ENCODE data around the gene RAMP3. TPM values are rescaled to one million over a fixed set of nuclear protein-coding genes. Genes with fewer than 3 reads are reported as not detected.
A peak's percentile ranks its signal among the peaks of the same experiment; 100 is the strongest.
"Not testable (repeated sequence)": the region's sequence is repeated elsewhere in the genome, so short reads cannot be mapped to it uniquely, and the experiment has no call there.

Gene RAMP3
- total RNA-seq, 4 donors from 2014 or later = 9.6 to 39.3 (median 33.2) TPM

- ATAC-seq = no peak
- in situ Hi-C loops (cut with MboI; ENCODE audit: low sequenced_read_pairs in 4 of 4) (no loop called here), intact Hi-C loops (cut with DNase I; ENCODE audit: low total_unique reads) (no loop called here)
- TF ChIP-seq CTCF (IDR thresholded peaks at IDR 0.05 in 4 of 5, conservative IDR thresholded peaks at IDR 0.05 in 1 of 5) (no peak), POLR2A (IDR thresholded peaks at IDR 0.05) (no peak)
- Histone ChIP-seq H3K4me1 (peaks cover 0 to 9% of the 10 kb centered on the region in 2 donors), H3K9me3 (no peaks in the 10 kb centered on the region), H3K27ac (no peak overlapping the region), H3K4me3 (no peak overlapping the region), H3K27me3 (no peaks in the 10 kb centered on the region), H3K36me3 (no peaks in the 10 kb centered on the region)
- DNase-seq = no peak
These were observed 45.4 kb downstream of the RAMP3 start for GRCh38 chr7:45203036-45203435.

GRCh38 chr7:45203459-45203858 is 45.9 kb downstream of the RAMP3 start:
- no peak for TF ChIP-seq CTCF (IDR thresholded peaks at IDR 0.05 in 4 of 5, conservative IDR thresholded peaks at IDR 0.05 in 1 of 5)
- no peak for TF ChIP-seq POLR2A (IDR thresholded peaks at IDR 0.05)
- in situ Hi-C loops (cut with MboI; ENCODE audit: low sequenced_read_pairs in 4 of 4) (no loop called here), intact Hi-C loops (cut with DNase I; ENCODE audit: low total_unique reads) (no loop called here)
- no peaks in the 10 kb centered on the region for H3K36me3 ChIP-seq
- no peaks in the 10 kb centered on the region for H3K9me3 ChIP-seq
- DNase-seq (no peak), ATAC-seq (no peak)
- H3K4me3 ChIP-seq = no peak overlapping the region
- H3K4me1 ChIP-seq = peaks cover 0 to 9% of the 10 kb centered on the region in 2 donors
- no peaks in the 10 kb centered on the region for H3K27me3 ChIP-seq
- peak overlapping the region in 1 of 4 donors; percentile 41 for H3K27ac ChIP-seq

- peak; percentile 44 to 56 for ATAC-seq
- DNase-seq = no peak
- in situ Hi-C loops (cut with MboI; ENCODE audit: low sequenced_read_pairs in 4 of 4) = no loop called here
- no peaks in the 10 kb centered on the region for H3K36me3 ChIP-seq
- H3K4me1 ChIP-seq = peaks cover 0 to 9% of the 10 kb centered on the region in 2 donors
- no peaks in the 10 kb centered on the region for H3K9me3 ChIP-seq
- TF ChIP-seq POLR2A (IDR thresholded peaks at IDR 0.05) (no peak), CTCF (IDR thresholded peaks at IDR 0.05 in 4 of 5, conservative IDR thresholded peaks at IDR 0.05 in 1 of 5) (no peak)
- peak overlapping the region in 1 of 4 donors; percentile 41 for H3K27ac ChIP-seq
- intact Hi-C loops (cut with DNase I; ENCODE audit: low total_unique reads) = no loop called here
- peak overlapping the region in 2 of 4 donors; percentile 1 to 14 for H3K4me3 ChIP-seq
- no peaks in the 10 kb centered on the region for H3K27me3 ChIP-seq
These were observed 46.4 kb downstream of the RAMP3 start for GRCh38 chr7:45203936-45204445.

- H3K9me3 ChIP-seq; in situ Hi-C loops (cut with MboI; ENCODE audit: low sequenced_read_pairs in 4 of 4); DNase-seq; H3K4me3 ChIP-seq; H3K27ac ChIP-seq; H3K27me3 ChIP-seq; H3K36me3 ChIP-seq; H3K4me1 ChIP-seq; ATAC-seq; intact Hi-C loops (cut with DNase I; ENCODE audit: low total_unique reads): not testable (repeated sequence)
These were observed 48.7 kb downstream of the RAMP3 start for GRCh38 chr7:45206266-45206665.

GRCh38 chr7:45209909-45210308 is 52.3 kb downstream of the RAMP3 start:
- H3K4me1 ChIP-seq; DNase-seq; intact Hi-C loops (cut with DNase I; ENCODE audit: low total_unique reads); H3K36me3 ChIP-seq; ATAC-seq; H3K9me3 ChIP-seq; H3K4me3 ChIP-seq; in situ Hi-C loops (cut with MboI; ENCODE audit: low sequenced_read_pairs in 4 of 4); H3K27me3 ChIP-seq: not testable (repeated sequence)
- H3K27ac ChIP-seq = peak overlapping the region in 1 of 4 donors; percentile 54

- intact Hi-C loops (cut with DNase I; ENCODE audit: low total_unique reads) = no loop called here
- peak; percentile 73 to 87 for ATAC-seq
- peak overlapping the region in 3 of 4 donors; percentile 7 to 54 (median 25) for H3K27ac ChIP-seq
These were observed 53.5 kb downstream of the RAMP3 start for GRCh38 chr7:45211066-45211465.

More at GRCh38 chr7:45211066-45211465, 53.5 kb downstream of the RAMP3 start:
- Histone ChIP-seq H3K36me3 (no peaks in the 10 kb centered on the region), H3K4me1 (no peaks in the 10 kb centered on the region), H3K4me3 (no peak overlapping the region), H3K27me3 (no peaks in the 10 kb centered on the region), H3K9me3 (no peaks in the 10 kb centered on the region)
- in situ Hi-C loops (cut with MboI; ENCODE audit: low sequenced_read_pairs in 4 of 4) = no loop called here
- no peak for TF ChIP-seq POLR2A (IDR thresholded peaks at IDR 0.05)
- TF ChIP-seq CTCF (IDR thresholded peaks at IDR 0.05 in 4 of 5, conservative IDR thresholded peaks at IDR 0.05 in 1 of 5) = no peak
- no peak for DNase-seq
